GM21786 (cell line): Measurements from ENCODE around the gene MMUT.
A peak's percentile ranks its signal among the peaks of the same experiment; 100 is the strongest.
"Not testable (repeated sequence)": the region's sequence is repeated elsewhere in the genome, so short reads cannot be mapped to it uniquely, and the experiment has no call there.

Experiments
- ATAC-seq: cut with Tn5 transposase; IDR thresholded peaks from one replicate; pipeline ENCODE4 v1.9.1; 2021; ENCODE audit not compliant: unreplicated experiment

MMUT gene

DNA sequence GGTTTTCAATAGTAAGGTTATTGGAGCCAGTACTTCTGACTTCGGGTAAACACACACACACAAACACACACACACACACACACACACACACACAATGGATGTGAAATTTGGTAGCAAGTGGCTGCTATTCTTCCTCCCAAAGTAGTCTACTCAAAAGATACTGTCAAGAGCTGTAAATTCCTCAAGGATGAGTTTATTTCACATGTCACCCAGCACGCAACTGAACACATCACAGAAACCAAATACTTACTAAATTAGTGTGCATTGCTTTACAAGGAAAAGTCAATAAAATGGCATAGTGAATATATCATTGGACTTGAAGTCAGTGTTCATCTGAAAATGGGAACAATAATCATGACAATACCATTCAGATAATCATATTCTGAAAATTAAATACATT lies 32.9 kb downstream of the MMUT start:
- ATAC-seq = no peak

DNA sequence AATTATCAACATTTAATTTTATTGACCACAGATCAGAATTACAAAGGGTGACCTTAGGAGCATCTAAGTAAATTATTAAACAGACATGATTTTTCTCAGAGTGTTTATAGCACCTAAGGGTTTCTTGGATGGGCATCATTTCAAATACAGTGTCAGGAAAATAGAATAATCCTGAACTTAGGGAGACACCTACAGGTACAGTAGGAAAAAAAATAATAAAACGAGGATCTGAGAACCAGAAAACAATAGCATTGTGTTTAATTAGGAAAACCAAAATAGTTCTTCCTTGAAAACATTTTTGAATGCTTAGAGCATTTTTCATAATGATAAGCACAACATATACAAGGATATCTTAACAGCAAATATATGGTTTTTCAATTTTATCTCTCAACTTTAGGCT lies 39.2 kb downstream of the MMUT start:
- no peak for ATAC-seq

DNA sequence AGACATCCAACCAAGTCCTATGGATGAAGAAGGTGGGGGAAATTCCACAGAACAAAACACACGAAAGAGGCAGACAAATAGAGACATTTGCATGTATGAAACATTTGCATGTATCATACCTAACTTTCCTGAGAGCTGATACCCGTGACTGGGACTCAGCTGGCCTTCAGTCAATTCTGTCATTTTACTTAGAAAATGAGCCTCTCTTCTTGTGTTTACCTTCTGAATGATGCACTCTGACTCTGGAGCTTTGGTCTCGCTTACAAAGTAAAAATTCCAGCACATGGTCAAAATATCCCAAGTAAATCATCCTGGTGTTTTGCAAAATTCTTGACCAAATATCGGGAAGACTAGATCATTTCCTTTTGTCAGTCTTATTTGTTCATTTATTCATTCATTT lies 46.9 kb downstream of the MMUT start:
- no peak for ATAC-seq

DNA sequence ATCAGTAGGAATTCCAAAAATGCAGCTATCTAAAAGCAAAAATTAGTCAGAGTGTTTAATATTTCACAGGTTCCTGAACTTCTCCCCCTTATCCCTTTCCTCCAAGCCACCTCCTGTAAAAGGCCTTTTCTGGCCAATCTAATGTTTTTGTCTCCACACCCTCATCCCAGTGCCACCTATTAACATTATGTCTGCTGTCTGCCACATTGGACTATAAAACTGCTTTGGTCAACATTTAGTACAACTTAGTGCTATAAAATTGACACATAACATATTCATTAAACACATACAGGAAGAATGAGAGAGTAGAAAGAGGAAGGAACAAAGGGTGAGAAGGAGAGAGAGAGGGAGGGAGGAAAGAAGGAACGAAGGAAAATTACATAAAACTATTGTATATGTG lies 47.7 kb downstream of the MMUT start:
- ATAC-seq = no peak

DNA sequence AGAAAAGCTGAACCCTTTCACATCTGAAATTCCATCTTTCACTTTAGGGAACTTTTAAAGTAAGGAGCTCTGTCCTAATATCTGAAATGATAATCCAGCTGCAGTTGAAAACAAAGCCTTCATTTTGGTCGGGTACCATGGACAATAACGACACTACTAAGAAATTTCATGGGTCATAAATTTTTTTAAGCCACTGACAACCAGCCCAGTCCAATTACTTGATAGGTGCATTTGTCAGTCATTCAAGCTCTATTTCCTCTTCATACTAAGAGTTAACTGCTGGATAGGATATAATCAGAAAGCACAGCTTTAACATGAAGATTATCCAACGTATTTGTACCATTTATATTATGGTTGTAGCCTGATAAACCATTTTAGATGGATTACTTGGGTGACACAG lies 52.5 kb downstream of the MMUT start:
- no peak for ATAC-seq

DNA sequence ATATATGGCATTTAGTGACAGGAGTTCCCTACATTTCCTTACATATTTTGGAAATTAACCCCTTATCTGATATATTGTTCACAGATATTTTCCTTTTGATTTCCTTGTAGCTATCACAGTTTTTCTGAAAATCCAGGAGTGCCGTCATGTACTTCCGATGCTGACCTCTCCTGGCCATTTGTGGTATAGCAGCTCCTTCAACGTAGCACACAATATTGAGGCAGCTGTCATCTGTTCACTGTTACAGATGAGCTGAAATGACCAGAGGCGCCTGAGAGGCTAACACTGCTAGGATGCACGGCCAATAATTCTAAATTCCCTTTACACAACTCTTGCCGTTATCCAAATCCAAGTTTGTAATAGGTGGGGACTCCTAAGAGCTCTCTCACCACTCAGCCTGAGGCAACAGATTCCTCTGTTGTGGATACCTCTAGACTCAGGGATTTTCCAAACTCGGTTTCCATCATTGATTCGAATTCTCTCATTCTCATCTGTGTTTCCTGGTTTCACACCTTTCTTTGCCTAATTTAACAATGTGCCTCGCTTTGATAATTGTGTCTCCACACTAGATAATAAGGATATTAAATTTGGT lies 53.0 kb downstream of the MMUT start:
- ATAC-seq = peak; percentile 94

DNA sequence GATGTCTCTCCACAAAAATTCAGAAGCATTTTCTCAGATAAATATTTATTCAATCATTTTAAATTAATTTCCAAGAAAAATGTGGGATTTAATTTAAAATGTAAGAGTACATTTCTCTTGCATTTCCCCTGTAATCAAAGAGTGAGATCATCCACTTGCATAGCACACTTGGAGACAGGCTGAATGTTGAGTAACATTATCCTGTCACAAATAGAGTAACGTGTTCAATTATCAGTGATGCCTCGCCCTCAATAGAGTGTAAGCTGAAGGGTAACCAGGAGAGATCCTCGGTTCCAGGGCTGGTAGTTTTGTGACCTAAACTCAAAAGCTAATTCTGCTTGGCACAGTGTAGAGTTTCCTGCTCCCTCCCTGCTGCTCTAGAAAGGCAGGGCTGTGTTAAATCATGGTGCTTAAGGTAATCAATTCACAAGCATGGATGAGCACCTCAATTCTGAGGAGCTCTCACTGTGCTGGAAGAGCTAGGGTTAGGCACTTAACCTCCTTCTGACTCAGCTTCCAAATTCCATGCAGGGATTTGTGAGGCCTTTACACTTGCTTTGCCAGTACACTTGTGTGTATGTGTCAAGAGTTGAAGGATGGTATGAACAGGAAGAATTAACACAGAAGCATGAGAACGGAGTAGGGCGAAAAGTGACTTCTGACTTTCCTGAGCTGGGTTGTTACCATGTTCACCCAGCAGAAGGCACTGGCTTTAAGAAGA lies 56.6 kb downstream of the MMUT start:
- no peak for ATAC-seq

DNA sequence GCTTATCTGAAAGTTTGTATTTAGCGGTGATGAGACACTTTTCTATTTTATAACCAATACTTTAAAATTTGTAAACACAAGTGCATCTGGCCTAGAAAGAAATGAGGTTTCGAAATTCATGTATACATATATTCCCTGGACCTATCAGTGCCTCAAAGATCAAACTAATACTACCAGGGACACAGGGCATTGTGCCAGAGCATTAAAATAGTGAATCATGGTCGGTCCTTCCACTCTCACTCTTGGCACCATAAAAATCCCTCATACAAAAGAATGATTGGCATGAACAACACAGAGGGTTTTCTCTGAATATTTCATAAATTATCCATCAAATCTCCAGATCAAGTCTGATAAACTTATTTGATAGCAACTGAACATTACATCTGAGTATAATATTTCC lies 62.0 kb downstream of the MMUT start:
- ATAC-seq = no peak

DNA sequence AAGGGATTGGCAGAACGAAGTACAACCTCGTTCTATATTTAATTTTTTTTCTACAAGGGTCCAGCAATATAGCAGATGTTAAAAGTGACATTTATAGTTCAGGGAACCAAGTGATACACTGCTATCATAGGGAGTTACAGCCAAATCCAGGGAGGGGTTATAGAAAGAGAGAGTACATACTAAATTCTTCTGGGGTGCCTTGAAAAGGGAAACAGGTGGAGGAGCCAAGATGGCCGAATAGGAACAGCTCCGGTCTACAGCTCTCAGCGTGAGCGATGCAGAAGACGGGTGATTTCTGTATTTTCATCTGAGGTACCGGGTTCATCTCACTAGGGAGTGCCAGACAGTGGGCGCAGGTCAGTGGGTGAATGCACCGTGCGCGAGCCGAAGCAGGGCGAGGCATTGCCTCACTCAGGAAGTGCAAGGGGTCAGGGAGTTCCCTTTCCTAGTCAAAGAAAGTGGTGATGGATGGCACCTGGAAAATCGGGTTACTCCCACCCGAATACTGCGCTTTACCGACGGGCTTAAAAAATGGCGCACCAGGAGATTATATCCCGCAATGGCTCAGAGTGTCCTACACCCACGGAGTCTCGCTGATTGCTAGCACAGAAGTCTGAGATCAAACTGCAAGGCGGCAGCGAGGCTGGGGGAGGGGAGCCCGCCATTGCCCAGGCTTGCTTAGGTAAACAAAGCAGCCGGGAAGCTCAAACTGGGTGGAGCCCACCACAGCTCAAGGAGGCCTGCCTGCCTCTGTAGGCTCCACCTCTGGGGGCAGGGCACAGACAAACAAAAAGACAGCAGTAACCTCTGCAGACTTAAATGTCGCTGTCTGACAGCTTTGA lies 76.2 kb downstream of the MMUT start:
- ATAC-seq = not testable (repeated sequence)

DNA sequence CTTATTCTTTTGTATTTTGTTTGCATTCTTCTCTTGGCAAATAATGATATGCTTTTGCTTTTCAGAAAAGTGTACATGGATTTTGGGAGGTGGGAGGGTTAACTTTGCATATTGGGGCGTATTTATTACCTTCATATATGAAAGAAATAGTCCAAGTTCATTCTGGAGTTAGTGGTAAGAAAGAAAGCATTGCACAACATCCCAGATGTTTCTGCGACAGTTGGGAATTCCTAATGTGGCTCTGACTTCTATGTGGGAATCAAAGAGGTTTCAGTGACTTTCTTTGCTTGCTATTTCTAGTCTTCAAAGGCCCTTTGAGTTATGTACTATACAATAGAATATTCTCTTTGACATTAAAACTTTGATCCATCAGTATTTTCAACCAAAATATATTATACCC lies 78.1 kb downstream of the MMUT start:
- no peak for ATAC-seq
